ENCODE measurements around the gene GNG8.

- TF ChIP-seq GATA2 (IDR thresholded peaks at IDR 0.05; ENCODE audit: low read depth, low read length), result no peak
- no peak for TF ChIP-seq GATA3 (IDR thresholded peaks at IDR 0.05; ENCODE audit: low read depth, low read length)
These were observed 25.6 kb downstream of the GNG8 start for GRCh38 chr19:46610413-46610775.

Measured in SH-SY5Y (cell line).